Measurements from ENCODE around the gene PPP2R2C. TPM values are rescaled to one million over a fixed set of nuclear protein-coding genes. Genes with fewer than 3 reads are reported as not detected.

Gene PPP2R2C
- polyA plus RNA-seq (ENCODE audit: insufficient read length in 3 of 3), result under 1 TPM; 0.36 to 0.51 (median 0.41) TPM
- long read RNA-seq, donor 1, result 0 reads
- long read RNA-seq, donor 2, result 0 reads
- long read RNA-seq, donor 3, result 0 reads
- long read RNA-seq, donor 4, result 0 reads
- long read RNA-seq, donor 5, result 0 reads
- long read RNA-seq, donor 6, result 0 reads
- long read RNA-seq, donor 7, result 0 reads
- long read RNA-seq, donor 8, result 0 reads
- long read RNA-seq, donor 9, result 0 reads
- long read RNA-seq, donor 10, result 0 reads
- long read RNA-seq, donor 11, result 0 reads
- long read RNA-seq, donor 12, result 0 reads
- long read RNA-seq, donor 13, result 0 reads
- long read RNA-seq, donor 14, result 0 reads
- long read RNA-seq, donor 15, result 0 reads
- long read RNA-seq, donor 16, result 0 reads

DNA sequence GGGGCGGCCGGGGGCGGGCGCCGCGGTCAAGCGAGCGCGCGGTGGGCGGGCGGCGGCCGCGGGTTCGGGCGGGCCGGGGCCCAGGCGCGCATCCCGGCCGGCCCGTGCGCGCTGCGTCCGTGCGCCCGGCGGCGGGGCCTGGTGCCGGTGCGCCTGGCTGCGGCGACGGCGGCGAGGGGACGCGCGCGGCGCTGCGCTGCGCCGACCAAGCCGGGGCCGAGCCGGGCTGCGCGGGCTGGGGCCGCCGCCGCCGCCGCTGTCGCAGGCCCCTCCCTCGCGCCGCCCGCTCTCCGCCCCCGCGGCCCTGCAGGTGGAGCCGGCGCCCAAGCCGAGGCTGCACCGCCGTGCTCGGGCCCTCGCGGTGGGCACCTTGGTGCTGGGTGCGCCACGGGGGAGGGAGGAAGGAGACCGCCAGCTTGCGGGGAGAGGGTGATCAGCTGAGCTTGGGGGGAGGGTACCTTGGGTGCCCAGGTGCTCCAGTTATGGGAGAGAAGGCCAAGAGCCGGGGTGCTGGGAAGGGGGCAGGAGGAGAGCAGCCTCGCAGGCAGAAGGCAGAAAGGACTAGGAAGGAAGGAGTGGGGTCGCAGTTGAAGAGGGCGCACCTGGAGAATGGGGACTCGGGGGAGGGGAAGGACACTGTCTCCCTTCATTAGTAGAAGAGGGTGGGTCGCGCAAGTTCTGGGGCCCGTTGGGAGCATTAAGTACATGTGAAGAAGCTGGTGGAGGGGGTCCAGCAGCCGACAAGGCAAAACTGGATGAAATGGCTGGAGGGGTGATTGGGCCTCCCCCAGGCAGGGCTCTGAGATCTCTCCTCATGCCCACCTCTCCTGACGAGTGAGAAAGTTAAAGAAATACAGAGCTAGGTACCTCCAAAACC is at the start of gene PPP2R2C:
PPP2R2C (minus strand) TSS at position 228 of the 877 bp plus-strand sequence. CDS start 385 bp downstream, outside the sequence.
- DNase-seq, result no peak

DNA sequence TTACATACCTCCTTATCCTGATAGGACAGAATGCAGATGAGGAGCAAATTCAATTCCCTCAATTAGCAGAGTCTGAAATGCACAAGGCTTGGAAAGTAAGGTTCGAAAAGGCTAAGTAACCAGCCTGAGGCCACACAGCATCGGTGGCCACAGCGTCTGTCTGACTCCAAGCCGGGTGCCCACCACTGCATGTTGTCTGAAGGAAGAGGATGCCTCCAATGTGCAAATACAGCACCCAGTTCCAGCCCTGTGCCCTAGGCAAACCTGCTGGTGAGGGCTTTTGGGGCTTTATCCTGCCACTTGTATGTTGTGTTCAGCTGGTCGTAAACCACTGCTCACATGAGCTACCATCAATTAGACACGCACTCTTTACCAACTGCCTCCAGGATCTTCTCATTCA is 48.6 kb upstream of the PPP2R2C start:
- DNase-seq, result no peak

DNA sequence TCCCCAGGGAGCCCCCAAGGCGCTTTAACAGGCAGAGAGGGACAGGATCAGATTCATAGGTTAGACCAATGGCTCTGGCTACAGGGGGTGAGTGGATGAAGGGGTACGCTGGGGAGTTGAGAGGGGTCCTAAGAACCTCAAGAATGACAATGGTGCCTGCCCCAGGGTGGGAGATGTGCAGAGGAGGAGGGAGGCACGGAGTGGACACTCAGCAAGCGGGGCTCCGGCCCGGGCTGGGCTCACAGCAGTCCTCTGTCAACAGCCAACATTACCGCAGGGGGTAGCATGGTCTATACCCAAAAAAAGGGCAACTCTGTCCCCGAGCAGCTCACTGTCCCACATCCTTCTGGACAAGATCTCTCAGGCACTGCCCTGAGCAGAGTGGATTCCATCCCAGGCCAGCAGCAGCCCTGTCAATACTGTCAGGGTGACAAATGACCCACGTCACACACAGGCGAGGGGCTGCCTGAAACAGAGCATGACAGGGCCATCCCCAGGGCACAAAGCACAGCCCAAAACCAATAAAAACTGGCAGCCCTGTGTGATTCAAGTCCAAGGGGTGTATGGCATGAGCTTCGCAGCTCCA is 47.7 kb upstream of the PPP2R2C start:
- DNase-seq, result no peak

DNA sequence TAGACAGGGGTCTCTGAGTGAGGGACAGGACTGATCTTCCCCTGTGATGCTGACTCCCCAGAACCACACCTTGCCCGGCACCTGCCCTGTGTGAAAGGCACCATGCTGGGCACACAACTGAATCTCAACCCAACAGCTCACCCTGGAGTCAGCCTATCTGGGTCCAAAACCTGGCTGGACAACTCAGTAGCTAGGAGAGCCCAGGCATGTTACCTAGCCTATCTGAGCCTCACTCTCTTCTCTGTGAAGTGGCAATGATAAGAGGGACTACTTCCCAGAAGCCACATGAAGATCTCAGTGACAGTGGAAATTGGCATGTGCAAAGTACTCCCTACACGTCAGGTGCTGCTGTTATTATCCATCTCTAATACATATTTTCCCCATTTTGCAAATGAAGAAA is 44.8 kb upstream of the PPP2R2C start:
- no peak for DNase-seq

DNA sequence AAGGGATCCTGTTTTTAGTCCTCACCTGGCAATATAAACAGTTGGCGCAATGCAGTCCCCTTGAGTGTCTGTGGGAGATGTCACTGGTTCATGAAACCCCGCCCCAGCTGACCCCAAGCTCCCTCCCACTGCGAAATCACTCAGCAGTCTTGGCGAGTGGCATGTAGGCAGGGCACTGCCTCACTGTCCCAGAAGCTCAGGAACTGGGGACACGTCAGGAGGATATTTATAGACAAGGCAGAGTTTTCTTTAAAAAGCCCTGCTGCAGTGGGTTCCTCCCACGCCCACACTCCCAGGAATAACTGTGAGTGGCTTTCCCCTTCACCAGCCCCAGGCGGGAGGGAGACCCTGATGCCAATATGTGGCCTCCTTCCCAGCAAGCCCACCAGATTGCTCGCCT is 44.3 kb upstream of the PPP2R2C start:
- DNase-seq, result no peak

DNA sequence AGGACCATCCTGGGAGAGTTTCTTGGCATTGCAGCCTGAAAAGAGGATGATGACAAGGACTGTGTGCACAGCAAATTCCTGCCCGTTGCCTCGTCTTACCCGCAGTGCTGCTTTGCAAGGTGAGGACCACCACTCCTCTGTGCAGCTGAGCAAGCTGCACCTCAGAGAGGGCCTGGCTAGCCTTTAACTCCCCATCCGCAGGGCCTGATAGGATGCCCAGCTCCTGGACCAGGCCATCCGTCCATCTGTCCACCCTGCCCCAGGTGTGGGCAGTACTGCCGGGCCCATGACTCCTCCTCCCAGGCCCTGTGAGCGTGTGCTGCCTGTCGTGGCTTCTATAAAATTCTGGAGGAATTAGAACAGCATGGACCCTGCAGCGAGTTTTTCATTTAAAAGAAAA is 43.9 kb upstream of the PPP2R2C start:
- DNase-seq, result no peak

DNA sequence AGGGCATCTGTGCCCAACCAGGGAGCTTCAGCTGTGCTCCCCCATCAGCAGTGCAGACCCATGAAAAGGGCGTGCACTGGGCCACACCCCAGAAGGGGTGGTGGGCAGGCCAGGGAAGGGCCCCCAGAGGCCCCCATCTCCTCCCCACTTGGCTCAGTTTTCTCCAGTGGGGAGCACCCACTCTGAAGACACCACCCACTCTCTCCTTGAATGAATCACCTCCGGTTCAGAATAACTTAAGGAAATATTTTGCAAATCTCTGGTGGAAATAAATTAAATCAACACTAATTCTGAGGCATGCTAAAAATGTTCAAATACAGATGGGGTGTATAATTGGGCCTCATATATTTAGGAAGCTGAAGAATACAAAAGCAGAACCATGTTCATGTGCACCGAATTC is 41.3 kb upstream of the PPP2R2C start:
- no peak for DNase-seq

DNA sequence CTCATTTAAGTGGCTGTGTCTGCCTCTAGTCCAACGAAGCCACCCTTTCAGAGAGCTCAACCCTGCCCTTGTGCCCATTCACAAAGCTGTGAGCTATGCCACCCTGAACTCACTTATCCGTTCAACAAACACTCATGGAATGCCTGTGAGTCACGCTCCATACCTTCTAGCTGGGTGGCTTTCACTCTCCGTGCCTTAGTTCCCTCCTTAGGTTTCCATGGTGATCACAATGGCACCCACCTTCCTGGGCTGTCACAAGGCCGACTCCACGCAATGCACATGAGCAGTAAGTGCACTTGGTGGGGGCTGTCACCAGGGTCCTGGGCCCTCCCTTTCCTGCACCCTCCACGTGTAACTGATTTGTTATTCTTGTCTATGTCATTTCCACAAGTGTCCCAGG is 37.2 kb upstream of the PPP2R2C start:
- DNase-seq, result no peak

DNA sequence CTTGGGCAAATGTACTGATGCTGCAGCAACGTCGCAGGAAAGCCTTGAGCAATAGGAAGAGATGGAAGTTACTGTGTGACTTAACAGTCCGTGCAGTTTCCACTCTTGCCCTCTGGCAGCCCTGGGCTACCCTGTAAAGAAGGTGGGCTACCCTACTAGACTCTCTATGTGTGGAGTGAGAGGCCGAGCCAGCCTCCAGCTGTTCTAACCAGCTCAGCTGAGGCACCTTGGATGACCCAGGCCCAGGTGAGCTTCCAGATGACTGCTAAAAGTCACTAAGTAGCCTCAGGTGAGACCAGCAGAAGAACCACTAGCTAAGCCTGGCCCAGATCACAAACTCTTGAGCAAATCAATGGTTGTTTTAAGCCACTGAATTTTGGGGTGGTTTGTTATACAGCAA is 34.9 kb upstream of the PPP2R2C start:
- DNase-seq, result no peak

DNA sequence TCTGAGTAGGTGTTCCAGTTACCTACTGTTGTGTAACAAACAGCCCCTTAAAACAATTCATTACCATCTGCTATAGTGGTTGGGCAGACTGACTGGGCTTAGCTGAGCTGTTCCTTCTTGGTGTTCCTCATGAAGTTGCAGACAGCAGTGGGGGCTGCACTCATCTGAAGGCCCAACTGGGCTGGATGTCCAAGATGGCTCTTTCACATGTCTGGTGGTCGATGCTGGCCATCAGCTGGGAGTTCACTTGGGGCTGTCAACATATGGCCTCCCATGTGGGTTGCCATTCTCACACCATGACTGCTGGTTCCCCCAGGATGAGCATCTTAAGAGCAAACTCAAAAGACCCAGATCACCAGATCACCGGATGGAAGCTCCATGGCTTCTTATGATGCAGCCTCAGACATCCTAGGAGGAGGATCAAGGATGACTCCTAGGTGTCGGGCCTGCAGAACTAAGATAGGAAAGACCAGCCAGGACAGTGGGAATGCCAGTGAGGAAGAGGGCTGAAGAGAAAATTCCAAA is 34.3 kb upstream of the PPP2R2C start:
- no peak for DNase-seq

DNA sequence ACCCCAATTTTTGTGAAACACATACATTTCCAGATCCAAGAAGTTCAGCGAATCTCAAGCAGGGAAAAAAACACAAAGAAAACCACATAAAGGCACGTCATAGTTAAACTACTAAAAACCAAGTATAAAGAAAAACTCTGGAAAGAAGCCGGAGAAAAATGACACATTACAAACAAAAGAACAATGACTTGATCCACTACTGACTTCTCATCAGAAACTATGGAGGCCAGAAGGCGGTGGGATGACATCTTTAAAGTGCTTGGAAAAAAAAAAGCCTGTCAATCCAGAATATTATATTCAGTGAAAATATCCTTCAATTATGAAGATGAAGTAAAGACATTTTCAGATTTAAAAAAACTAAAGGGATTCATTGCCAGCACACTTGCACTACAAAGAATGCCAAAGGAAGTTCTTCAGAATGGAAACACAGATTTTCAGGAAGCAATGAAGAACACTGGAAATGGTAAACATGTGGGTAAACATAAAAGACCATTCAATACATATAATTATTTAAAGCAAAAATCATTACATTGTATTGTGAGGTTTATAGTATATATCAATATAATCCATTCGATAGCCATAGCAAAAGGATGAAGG is 32.6 kb upstream of the PPP2R2C start:
- no peak for DNase-seq

DNA sequence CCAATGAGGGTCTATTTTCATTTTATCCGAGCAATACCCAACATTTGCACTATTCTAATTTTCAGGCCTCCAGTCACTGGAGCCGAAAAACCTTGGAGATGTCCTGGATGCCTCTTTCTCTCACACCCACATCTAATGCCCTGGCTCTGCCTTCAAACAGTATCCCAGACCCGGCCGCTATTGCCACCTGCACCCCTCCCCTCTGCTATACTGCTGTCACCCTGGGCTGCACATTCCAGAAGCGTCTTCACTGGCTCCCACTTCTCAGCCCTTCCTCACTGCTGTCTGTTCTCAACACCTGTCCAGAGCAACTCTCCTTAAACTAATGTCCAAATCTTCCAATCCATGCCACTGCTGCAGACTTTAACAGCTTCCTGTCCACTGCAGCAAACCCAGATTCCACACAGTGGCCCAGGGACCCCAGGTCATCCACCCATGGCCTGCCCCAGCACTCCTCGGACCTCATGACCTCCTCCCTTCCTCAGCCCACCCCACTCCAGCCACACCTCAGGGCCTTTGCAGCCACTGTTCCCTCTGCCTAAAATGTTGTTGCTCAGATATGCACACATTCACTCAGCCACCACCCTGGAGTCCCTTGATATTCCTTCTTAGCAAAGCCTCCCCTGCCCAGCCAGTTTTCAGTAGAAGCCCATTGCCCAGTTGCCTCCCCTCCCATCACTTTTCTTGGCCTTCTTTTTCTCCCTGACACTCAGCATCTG is 30.5 kb upstream of the PPP2R2C start:
- DNase-seq, result no peak

DNA sequence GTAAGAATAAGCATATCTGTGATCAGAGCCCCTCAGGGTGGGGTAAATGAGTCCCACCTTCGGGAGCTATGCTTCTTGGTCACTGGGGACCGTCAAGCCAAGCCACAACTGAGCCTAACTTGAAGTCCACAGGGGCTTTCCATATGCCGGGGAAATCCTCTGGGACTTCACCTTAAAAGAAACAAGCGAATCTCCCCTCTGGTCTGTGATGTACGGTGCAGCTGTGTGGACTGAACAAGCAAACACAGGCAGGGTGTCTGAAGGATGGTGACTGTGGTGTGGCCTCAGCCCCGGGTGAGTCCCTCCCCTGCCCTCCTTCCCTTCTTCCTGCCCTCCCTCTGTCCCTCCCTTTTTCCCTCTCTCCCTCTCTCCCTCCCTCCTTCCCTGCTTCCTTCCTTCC is 29.7 kb upstream of the PPP2R2C start:
- no peak for DNase-seq

DNA sequence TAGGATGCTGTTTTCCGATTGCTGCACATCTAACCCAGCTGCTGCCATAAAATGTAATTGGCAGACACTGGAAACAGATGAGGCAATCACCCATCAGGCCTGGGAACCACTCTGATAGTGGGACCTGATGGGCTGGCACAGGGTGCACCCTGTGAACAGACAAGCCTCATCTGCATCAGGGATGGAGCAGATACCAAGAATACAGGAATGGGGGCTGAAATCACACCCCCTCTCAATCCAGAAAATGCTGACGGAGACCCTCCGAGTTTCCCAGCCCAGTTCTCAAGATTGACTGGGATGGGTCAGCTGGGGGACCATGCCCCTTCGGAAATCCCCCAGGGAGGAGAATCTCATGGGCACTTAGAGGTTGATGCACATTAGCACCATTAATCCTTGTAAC is 28.8 kb upstream of the PPP2R2C start:
- no peak for DNase-seq

DNA sequence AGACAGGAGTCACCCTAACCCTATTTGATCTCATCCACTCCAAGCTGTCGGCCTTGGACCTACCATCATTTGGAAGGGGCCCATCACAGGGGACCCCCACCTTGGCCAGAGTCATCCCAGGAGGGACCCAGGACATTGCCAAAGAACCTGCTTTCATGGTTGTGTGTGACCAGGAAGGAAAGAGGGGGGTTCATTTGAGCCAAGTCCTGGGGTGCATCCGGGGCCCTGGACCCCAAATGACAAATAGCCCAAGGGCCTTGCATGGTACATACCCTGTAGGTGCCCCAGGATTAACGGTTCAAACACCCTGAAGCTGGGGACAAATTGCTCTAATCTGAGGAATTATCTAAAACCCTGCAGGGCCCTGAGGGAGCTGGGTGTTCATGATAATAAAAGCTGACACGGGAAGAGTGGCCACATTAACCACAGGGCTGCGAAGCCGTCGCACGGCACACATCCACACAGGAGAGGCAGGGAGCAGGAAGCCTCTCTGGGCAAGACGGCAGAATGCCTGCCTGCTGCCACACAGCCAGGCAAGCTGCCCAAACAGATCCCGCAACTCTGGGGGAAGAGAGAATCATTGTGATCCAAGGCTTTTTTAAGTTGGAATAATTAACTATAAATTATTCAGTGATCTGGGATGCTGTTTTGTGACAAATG is 28.2 kb upstream of the PPP2R2C start:
- DNase-seq, result no peak

DNA sequence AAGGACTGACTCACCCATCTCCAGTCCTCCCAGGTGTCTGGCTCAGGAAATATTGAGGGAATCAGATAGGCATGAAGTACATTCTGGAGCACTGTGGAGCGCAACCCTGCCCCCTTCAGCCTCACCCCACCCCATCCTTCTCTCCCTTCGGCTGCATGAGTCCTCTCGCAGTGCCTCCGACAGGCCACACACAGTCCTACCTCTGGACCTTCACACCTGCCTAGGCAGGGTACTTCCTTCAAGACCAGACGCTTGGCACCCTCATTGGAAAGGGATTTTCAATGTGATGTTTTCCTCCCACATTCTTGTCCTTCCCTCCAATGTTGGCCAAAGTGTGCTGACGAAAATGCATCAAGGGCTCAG is 26.8 kb upstream of the PPP2R2C start:
- DNase-seq, result no peak

DNA sequence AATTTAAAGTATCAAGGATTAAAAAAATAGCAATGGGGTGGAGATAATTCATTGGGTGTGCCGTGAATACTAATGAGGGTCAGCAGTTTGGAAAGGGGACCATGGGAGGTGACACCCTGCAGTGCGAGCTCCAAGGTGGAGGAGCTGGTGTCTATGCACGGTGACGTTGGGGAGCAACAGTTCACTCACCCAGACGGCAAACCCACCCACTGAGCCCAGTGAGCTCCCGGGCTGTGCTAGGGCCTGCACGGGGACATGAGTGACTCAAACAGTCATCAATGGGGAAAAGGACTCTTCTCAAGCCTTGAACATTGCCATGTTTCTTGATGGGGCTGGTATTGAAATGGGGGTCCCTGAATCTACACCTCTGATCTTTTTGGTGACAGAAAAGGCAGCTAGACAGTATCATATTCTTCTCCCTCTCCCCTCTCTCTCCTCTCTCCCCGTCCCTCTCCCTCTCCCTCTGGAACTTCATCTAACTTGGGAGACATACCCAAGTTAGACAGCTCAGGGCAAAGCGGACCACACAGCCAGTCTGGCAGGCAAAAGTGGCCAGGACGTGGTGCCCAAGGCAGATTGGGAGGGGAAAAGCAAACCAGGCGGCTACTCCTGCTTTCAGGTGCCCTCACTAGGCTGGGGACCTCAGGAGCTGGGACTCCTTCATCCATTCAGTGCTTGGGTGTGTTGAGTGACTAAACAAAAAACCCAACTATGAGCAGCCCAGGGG is 26.3 kb upstream of the PPP2R2C start:
- no peak for DNase-seq

DNA sequence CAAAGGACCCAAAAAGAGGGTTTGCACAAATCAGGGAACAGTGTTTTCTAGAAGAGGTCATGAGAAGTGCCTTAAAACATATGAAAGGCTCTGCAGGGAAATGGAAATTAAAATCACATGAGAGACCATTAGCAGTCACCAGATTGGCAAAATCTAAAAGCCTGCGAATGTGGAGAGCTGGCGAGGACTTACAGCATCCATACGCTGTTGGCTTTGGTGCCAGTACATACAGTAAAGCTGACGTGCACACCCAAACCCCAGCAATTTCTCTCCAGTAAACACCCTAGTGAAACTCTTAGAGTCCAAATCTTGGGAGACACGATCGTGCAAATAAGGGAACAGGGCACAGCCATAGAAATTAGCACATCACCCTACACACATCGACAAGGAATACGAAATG is 25.4 kb upstream of the PPP2R2C start:
- DNase-seq, result no peak

DNA sequence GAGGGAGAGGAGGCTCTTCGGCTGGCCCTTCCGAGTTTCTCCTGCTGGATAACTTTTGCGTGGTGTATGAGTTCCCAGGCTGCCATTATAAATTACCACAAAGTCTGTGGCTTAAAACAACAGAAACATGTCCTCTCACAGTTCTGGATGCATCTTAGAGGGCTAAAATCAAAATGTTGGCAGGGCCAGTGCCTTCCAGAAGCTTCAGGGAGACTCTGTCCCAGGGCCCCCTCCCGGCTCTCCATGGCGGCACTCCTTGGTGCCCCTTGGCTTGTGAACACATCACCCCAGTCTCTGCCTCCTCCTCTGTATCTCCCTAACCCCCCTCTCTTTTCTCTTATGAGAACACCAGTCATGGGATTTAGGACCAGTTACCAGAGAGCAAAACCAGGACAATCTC is 23.3 kb upstream of the PPP2R2C start:
- DNase-seq, result no peak

DNA sequence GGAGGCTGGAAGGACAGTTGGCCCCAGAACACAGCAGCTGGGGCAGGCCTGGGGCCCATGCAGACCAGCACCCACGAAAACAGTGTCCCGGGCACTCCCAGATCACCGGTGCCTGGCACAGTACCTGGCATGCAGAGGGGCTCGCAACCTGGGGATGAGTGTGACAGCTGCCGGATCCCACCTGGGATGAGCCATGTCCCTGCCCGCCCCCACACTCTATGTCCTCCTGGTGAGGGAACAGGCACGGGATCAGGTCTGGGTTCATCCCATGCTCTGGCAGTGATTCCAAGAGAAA is 22.8 kb upstream of the PPP2R2C start:
- no peak for DNase-seq
